Measurements from ENCODE around the gene NECAB3. TPM values are rescaled to one million over a fixed set of nuclear protein-coding genes. Genes with fewer than 3 reads are reported as not detected.
"Not testable (repeated sequence)": the region's sequence is repeated elsewhere in the genome, so short reads cannot be mapped to it uniquely, and the experiment has no call there.

The NECAB3 gene
- total RNA-seq, 4 donors from 2014 or later, result 19.1 to 29.8 (median 26.8) TPM

DNA sequence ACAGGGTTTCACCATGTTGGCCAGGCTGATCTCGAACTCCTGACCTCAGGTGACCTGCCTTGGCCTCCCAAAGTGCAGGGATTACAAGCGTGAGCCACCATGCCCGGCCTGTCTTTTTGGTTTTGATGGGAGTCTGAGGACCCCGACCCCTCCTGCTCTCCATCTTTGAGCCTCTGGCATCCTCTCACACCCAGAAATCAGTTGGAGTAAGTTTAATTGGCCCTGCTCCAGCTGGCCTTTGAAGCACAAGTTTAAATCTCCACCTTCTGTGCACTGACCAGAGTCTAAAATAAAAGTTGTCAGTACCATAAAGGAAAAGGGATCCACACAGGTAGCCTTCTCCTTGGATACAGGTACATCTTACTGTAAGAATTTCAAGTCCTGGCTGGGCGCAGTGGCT is 28.0 kb downstream of the NECAB3 start:
- TF ChIP-seq, protein P1, sequence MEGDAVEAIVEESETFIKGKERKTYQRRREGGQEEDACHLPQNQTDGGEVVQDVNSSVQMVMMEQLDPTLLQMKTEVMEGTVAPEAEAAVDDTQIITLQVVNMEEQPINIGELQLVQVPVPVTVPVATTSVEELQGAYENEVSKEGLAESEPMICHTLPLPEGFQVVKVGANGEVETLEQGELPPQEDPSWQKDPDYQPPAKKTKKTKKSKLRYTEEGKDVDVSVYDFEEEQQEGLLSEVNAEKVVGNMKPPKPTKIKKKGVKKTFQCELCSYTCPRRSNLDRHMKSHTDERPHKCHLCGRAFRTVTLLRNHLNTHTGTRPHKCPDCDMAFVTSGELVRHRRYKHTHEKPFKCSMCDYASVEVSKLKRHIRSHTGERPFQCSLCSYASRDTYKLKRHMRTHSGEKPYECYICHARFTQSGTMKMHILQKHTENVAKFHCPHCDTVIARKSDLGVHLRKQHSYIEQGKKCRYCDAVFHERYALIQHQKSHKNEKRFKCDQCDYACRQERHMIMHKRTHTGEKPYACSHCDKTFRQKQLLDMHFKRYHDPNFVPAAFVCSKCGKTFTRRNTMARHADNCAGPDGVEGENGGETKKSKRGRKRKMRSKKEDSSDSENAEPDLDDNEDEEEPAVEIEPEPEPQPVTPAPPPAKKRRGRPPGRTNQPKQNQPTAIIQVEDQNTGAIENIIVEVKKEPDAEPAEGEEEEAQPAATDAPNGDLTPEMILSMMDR (IDR thresholded peaks at IDR 0.05), result no peak
- DNase-seq (ENCODE audit: low spot score) (no peak), ATAC-seq (ENCODE audit: low FRiP score) (no peak)

DNA sequence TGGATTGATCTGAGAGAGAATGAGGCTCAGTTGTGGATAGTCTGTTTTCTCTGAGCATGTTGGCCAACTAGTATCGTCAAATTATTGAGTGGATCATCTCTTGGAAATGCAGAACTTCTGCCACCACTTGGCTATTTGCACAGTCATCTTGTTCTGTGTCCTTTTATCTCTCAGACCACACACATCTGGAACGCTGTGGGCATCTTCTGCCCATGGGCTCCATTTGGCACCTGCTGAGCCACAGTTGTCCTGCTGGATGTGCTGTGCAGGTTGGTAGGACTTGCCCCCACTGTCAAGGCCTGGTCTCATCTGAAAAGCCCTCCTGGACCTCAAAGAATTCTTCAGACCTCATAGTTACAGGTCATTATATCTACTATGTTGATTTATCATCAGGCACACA is 28.8 kb downstream of the NECAB3 start:
- TF ChIP-seq, protein P1 (IDR thresholded peaks at IDR 0.05), result no peak
- DNase-seq (ENCODE audit: low spot score) (no peak), ATAC-seq (ENCODE audit: low FRiP score) (no peak)

DNA sequence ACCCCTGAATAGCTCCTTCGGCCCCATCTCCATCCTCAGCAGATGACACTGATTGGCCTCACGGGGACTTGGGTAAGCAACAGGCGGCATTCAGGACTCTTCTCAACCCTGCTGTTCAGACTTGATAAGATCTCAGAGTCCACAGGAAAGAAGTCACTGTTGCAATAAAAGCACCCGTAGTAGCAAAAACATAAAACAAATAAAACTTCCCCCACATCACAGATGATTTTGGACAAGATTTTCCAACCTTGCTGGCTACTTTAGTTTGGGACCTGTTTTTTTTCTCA is 29.2 kb downstream of the NECAB3 start:
- TF ChIP-seq, protein P1 (IDR thresholded peaks at IDR 0.05), result no peak
- ATAC-seq (ENCODE audit: low FRiP score) (no peak), DNase-seq (ENCODE audit: low spot score) (no peak)

DNA sequence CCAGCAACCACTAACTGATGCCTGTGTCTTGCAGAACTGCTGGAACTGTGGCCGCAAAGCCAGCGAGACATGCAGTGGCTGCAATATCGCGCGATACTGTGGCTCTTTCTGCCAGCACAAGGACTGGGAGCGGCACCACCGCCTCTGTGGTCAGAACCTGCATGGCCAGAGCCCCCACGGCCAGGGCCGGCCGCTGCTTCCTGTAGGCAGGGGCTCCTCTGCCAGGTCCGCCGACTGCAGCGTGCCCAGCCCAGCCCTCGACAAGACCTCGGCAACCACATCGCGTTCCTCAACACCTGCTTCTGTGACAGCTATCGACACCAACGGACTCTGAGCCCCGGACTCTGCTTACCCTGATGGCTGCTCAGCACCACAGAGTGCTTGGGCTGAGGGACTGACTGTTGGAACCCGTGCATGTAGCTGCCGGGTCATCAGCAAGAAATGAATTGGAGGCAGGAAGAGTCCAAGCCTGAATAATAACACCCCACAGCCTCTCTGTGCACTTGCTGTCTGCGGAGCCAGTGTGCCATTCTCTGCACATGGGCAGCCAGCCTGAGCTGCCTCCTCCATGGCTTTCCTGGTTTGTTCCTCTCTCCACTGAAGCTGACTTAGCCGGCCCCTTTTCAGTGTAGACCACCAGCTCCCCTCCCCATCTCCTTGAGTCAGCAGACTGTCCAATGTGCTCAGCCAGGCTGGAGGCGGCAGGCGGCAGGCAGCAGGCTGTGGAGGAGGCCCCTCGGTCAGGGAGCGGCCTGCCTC is 29.7 kb downstream of the NECAB3 start:
- TF ChIP-seq, protein P1 (IDR thresholded peaks at IDR 0.05), result no peak
- DNase-seq (ENCODE audit: low spot score), result no peak
- ATAC-seq (ENCODE audit: low FRiP score), result no peak

DNA sequence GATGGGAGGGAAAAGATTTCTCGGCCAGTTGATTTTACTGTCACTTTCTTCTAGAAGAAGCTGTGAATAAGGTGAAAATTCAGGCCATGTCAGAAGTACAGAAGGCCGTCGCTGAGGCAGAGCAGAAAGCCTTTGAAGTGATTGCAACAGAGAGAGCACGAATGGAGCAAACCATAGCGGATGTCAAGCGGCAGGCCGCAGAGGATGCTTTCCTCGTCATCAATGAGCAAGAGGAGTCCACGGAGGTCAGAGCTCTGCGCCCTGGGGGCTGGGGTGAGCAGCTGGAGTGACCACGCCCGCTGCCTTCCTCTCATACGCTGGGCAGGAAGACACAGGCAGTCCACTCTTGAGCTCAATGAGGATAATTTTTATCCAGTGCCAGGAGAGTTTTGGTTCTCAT is 33.9 kb downstream of the NECAB3 start:
- no peak for ATAC-seq (ENCODE audit: low FRiP score)
- DNase-seq (ENCODE audit: low spot score), result no peak
- TF ChIP-seq, protein P1 (IDR thresholded peaks at IDR 0.05), result no peak

DNA sequence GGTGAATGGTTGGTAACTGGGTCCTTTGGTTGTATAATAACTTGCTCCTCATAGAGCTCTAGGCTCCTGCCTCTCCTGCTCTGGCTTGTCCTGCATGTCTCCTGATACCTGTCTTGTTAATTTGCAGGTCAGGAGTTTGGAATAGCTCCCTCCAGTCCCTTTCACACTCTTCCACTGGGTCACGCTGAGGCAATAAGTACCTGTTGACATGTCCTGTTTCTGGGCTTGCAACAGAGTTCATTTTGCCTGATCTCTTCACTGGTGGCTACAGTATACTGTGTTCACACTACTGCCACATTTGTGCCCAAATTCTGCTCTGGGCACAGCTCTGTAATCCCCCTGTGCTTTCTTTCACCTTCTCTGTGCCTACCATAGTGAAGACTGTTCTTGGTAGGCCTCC is 37.5 kb downstream of the NECAB3 start:
- TF ChIP-seq, protein P1 (IDR thresholded peaks at IDR 0.05), result no peak
- no peak for ATAC-seq (ENCODE audit: low FRiP score)
- DNase-seq (ENCODE audit: low spot score), result no peak

DNA sequence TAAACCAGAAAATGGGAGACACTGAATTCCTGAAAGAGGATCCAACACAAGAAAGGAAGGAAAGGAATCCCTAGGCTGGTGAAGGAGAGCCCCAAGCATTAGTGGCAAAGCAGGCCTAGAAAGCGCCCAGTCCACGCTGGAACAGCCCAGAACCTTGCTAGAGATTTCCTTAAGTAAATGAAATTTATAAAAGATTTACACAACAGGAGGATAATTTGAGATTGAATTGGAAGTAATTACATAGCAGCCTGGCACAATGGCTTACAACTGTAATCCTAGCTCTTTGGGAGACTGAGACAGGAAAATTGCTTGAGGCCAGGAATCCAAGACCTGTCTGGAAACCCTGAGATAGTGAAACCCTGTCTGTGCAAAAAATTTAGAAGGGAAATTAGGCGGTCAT is 38.9 kb downstream of the NECAB3 start:
- no peak for ATAC-seq (ENCODE audit: low FRiP score)
- TF ChIP-seq, protein P1 (IDR thresholded peaks at IDR 0.05), result no peak

DNA sequence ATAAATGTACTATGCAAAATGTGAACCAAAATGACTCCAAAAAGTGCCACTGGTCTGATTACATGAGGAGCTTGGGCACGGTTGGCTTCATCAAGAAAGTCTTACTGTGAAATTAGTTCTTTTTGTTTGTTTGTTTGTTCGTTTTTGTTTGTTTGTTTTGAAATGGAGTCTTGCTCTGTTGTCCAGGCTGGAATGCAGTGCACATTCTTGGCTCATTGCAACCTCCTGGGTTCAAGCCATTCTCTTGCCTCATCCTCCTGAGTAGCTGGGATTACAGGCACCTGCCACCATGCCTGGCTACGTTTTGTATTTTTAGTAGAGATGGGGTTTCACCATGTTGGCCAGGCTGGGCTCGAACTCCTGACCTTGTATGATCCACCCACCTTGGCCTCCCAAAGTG is 42.3 kb downstream of the NECAB3 start:
- DNase-seq (ENCODE audit: low spot score); ATAC-seq (ENCODE audit: low FRiP score): not testable (repeated sequence)

More for the DNA sequence above, 38.9 kb downstream of the NECAB3 start:
- no peak for DNase-seq (ENCODE audit: low spot score)
